ENCODE measurements around the gene TFDP2.

- TF ChIP-seq EZH2 (IDR thresholded peaks at IDR 0.05; ENCODE audit: insufficient read depth, poor library complexity, severe bottlenecking) (no peak), EZH2phosphoT487 (IDR thresholded peaks at IDR 0.05; ENCODE audit: insufficient read depth, low read depth) (no peak)
Observed at GRCh38 chr3:141945726-141946485, 203.4 kb downstream of the TFDP2 start.

All from GM23248 (cell line).